GM12878 (cell line): ENCODE results near the gene PPP4R3B.
"Not testable (repeated sequence)": the region's sequence is repeated elsewhere in the genome, so short reads cannot be mapped to it uniquely, and the experiment has no call there.

Experiments
- EZH2 ChIP-seq: IDR thresholded peaks from 2 replicates; pipeline ENCODE4 v1.6.1; 2012; ENCODE audit warnings: low read depth, mild to moderate bottlenecking, control low read depth, inconsistent platforms, low read length, borderline replicate concordance; ENCODE audit not compliant: control insufficient read depth
- GABPA ChIP-seq: IDR thresholded peaks from 2 replicates; pipeline ENCODE4 v1.6.1; 2014; ENCODE audit warnings: antibody characterized with exemption, low read depth, mild to moderate bottlenecking, inconsistent platforms
- MYC ChIP-seq: IDR thresholded peaks from 2 replicates; pipeline ENCODE4 v1.6.1; 2011; ENCODE audit warnings: mild to moderate bottlenecking, low read length, moderate library complexity, inconsistent platforms; ENCODE audit not compliant: insufficient read depth, insufficient replicate concordance, insufficient read length, severe bottlenecking
- POLR2AphosphoS5 ChIP-seq: IDR thresholded peaks from 2 replicates; pipeline ENCODE4 v1.6.1; 2011; ENCODE audit warnings: mild to moderate bottlenecking, low read length, inconsistent platforms
- RFX5 ChIP-seq: IDR thresholded peaks from 2 replicates; pipeline ENCODE4 v1.6.1; 2011; ENCODE audit warnings: low read depth, low read length, improper control_type of control experiment
- SMAD1 ChIP-seq: fragments of 450-650 bp; IDR thresholded peaks from 2 replicates; pipeline ENCODE4 v1.6.1; 2018; ENCODE audit warnings: mild to moderate bottlenecking, low read depth; ENCODE audit not compliant: partially characterized antibody
- TF ChIP-seq, protein P1 (sequence below): IDR thresholded peaks from 2 replicates; pipeline ENCODE4 v1.6.1; 2012; ENCODE audit warnings: low read depth, low read length, improper control_type of control experiment
- TF ChIP-seq, protein P2 (sequence below), 3 experiments: IDR thresholded peaks in 2 of 3; conservative IDR thresholded peaks in 1 of 3; 2 replicates each; pipeline ENCODE4 v1.5.1; 2011; ENCODE audit warnings: low read depth in 3 of 3, low read length in 3 of 3, mild to moderate bottlenecking in 3 of 3, control low read depth in 2 of 3, moderate library complexity in 2 of 3, inconsistent platforms in 1 of 3, mixed read lengths in 1 of 3; ENCODE audit not compliant: control insufficient read depth in 2 of 3, insufficient read depth in 1 of 3; ENCODE audit errors: extremely low read depth in 1 of 3
- TF ChIP-seq, protein P3 (sequence below): IDR thresholded peaks from 2 replicates; pipeline ENCODE4 v1.6.1; 2012; ENCODE audit warnings: mild to moderate bottlenecking, low read depth, low read length
- TF ChIP-seq, protein P4 (sequence below): fragments of 150-350 bp; IDR thresholded peaks from 2 replicates; pipeline ENCODE4 v1.6.1; 2016; ENCODE audit warnings: low read depth, low read length

DNA sequence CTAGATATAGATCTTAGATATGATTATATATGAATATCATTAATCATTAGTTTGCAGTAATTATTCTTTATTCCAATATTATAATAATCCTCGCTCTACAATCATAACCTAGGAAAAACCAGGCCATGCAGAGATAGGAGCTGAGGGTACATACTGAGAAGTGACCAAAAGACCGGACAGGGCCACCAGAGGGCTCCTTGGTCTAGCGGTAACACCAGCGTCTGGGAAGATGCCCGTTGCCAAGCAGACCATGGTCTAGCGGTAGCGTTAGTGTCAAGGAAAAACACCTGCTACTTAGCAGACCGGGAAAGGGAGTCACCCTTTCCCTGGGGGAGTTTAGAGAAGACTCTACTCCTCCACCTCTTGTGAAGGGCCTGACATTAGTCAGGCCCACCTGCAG lies 48.4 kb downstream of the PPP4R3B start:
- not testable (repeated sequence) for TF ChIP-seq RFX5, EZH2, POLR2AphosphoS5, SMAD1, MYC, GABPA
- TF ChIP-seq, protein P1, sequence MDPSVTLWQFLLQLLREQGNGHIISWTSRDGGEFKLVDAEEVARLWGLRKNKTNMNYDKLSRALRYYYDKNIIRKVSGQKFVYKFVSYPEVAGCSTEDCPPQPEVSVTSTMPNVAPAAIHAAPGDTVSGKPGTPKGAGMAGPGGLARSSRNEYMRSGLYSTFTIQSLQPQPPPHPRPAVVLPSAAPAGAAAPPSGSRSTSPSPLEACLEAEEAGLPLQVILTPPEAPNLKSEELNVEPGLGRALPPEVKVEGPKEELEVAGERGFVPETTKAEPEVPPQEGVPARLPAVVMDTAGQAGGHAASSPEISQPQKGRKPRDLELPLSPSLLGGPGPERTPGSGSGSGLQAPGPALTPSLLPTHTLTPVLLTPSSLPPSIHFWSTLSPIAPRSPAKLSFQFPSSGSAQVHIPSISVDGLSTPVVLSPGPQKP = not testable (repeated sequence)
- TF ChIP-seq, protein P2, sequence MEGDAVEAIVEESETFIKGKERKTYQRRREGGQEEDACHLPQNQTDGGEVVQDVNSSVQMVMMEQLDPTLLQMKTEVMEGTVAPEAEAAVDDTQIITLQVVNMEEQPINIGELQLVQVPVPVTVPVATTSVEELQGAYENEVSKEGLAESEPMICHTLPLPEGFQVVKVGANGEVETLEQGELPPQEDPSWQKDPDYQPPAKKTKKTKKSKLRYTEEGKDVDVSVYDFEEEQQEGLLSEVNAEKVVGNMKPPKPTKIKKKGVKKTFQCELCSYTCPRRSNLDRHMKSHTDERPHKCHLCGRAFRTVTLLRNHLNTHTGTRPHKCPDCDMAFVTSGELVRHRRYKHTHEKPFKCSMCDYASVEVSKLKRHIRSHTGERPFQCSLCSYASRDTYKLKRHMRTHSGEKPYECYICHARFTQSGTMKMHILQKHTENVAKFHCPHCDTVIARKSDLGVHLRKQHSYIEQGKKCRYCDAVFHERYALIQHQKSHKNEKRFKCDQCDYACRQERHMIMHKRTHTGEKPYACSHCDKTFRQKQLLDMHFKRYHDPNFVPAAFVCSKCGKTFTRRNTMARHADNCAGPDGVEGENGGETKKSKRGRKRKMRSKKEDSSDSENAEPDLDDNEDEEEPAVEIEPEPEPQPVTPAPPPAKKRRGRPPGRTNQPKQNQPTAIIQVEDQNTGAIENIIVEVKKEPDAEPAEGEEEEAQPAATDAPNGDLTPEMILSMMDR (IDR thresholded peaks at IDR 0.05 in 2 of 3, conservative IDR thresholded peaks at IDR 0.05 in 1 of 3; ENCODE audit: control insufficient read depth in 2 of 3, extremely low read depth in 1 of 3, insufficient read depth in 1 of 3, low read depth in 3 of 3, low read length in 3 of 3) = not testable (repeated sequence)
- TF ChIP-seq, protein P3, sequence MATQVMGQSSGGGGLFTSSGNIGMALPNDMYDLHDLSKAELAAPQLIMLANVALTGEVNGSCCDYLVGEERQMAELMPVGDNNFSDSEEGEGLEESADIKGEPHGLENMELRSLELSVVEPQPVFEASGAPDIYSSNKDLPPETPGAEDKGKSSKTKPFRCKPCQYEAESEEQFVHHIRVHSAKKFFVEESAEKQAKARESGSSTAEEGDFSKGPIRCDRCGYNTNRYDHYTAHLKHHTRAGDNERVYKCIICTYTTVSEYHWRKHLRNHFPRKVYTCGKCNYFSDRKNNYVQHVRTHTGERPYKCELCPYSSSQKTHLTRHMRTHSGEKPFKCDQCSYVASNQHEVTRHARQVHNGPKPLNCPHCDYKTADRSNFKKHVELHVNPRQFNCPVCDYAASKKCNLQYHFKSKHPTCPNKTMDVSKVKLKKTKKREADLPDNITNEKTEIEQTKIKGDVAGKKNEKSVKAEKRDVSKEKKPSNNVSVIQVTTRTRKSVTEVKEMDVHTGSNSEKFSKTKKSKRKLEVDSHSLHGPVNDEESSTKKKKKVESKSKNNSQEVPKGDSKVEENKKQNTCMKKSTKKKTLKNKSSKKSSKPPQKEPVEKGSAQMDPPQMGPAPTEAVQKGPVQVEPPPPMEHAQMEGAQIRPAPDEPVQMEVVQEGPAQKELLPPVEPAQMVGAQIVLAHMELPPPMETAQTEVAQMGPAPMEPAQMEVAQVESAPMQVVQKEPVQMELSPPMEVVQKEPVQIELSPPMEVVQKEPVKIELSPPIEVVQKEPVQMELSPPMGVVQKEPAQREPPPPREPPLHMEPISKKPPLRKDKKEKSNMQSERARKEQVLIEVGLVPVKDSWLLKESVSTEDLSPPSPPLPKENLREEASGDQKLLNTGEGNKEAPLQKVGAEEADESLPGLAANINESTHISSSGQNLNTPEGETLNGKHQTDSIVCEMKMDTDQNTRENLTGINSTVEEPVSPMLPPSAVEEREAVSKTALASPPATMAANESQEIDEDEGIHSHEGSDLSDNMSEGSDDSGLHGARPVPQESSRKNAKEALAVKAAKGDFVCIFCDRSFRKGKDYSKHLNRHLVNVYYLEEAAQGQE = not testable (repeated sequence)
- TF ChIP-seq, protein P4, sequence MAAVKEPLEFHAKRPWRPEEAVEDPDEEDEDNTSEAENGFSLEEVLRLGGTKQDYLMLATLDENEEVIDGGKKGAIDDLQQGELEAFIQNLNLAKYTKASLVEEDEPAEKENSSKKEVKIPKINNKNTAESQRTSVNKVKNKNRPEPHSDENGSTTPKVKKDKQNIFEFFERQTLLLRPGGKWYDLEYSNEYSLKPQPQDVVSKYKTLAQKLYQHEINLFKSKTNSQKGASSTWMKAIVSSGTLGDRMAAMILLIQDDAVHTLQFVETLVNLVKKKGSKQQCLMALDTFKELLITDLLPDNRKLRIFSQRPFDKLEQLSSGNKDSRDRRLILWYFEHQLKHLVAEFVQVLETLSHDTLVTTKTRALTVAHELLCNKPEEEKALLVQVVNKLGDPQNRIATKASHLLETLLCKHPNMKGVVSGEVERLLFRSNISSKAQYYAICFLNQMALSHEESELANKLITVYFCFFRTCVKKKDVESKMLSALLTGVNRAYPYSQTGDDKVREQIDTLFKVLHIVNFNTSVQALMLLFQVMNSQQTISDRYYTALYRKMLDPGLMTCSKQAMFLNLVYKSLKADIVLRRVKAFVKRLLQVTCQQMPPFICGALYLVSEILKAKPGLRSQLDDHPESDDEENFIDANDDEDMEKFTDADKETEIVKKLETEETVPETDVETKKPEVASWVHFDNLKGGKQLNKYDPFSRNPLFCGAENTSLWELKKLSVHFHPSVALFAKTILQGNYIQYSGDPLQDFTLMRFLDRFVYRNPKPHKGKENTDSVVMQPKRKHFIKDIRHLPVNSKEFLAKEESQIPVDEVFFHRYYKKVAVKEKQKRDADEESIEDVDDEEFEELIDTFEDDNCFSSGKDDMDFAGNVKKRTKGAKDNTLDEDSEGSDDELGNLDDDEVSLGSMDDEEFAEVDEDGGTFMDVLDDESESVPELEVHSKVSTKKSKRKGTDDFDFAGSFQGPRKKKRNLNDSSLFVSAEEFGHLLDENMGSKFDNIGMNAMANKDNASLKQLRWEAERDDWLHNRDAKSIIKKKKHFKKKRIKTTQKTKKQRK = not testable (repeated sequence)
